ENCODE measurements around the gene SLC25A19.
A peak's percentile ranks its signal among the peaks of the same experiment; 100 is the strongest.
"Not testable (repeated sequence)": the region's sequence is repeated elsewhere in the genome, so short reads cannot be mapped to it uniquely, and the experiment has no call there.

Gene SLC25A19

GRCh38 chr17:75267411-75268232 lies 21.6 kb downstream of the SLC25A19 start:
- no peak for DNase-seq (ENCODE audit: low read depth)

GRCh38 chr17:75267153-75267410 lies 22.2 kb downstream of the SLC25A19 start:
- DNase-seq (ENCODE audit: low read depth), result no peak

GRCh38 chr17:75266316-75267152 lies 22.7 kb downstream of the SLC25A19 start:
- DNase-seq (ENCODE audit: low read depth), result no peak

- no peak for DNase-seq (ENCODE audit: low read depth)
These were observed 23.5 kb downstream of the SLC25A19 start for GRCh38 chr17:75265614-75266315.

- no peak for DNase-seq (ENCODE audit: low read depth)
These were observed 26.2 kb downstream of the SLC25A19 start for GRCh38 chr17:75263055-75263454.

- DNase-seq (ENCODE audit: low read depth), result no peak
These were observed 27.1 kb downstream of the SLC25A19 start for GRCh38 chr17:75262112-75262606.

- DNase-seq (ENCODE audit: low read depth), result peak; percentile 77
These were observed 27.7 kb downstream of the SLC25A19 start, which contains the start of the genes GGA3 and MRPS7 for GRCh38 chr17:75261336-75262111. GGA3 (minus strand) TSS chr17:75261606; CDS start chr17:75261587, 19 bp downstream. MRPS7 (plus strand) TSS chr17:75261879; CDS start chr17:75261901, 22 bp downstream.

GRCh38 chr17:75260641-75261335 lies 28.4 kb downstream of the SLC25A19 start:
- no peak for DNase-seq (ENCODE audit: low read depth)

GRCh38 chr17:75257228-75257627 lies 32.0 kb downstream of the SLC25A19 start:
- DNase-seq (ENCODE audit: low read depth), result not testable (repeated sequence)

GRCh38 chr17:75255954-75256698 lies 33.1 kb downstream of the SLC25A19 start:
- DNase-seq (ENCODE audit: low read depth), result not testable (repeated sequence)

- no peak for DNase-seq (ENCODE audit: low read depth)
These were observed 37.0 kb downstream of the SLC25A19 start for GRCh38 chr17:75252039-75252816.

- no peak for DNase-seq (ENCODE audit: low read depth)
These were observed 39.2 kb downstream of the SLC25A19 start for GRCh38 chr17:75250009-75250471.

GRCh38 chr17:75249564-75249963 lies 39.7 kb downstream of the SLC25A19 start:
- no peak for DNase-seq (ENCODE audit: low read depth)

GRCh38 chr17:75246404-75246803 lies 42.8 kb downstream of the SLC25A19 start:
- no peak for DNase-seq (ENCODE audit: low read depth)

- DNase-seq (ENCODE audit: low read depth), result no peak
These were observed 44.2 kb downstream of the SLC25A19 start for GRCh38 chr17:75245011-75245410.

GRCh38 chr17:75244133-75244866 lies 44.9 kb downstream of the SLC25A19 start:
- no peak for DNase-seq (ENCODE audit: low read depth)

- no peak for DNase-seq (ENCODE audit: low read depth)
These were observed 46.7 kb downstream of the SLC25A19 start for GRCh38 chr17:75242461-75243042.

- DNase-seq (ENCODE audit: low read depth), result no peak
These were observed 47.2 kb downstream of the SLC25A19 start for GRCh38 chr17:75241996-75242460.

Measured in stimulated activated CD8-positive, alpha-beta memory T cell treated with anti-CD3 and anti-CD28 coated beads, Interleukin-15, amount 100 ng/mL, for 24 hours (primary cell).